GM18498 (cell line): ENCODE data around the gene GSTA5.
"Not testable (repeated sequence)": the region's sequence is repeated elsewhere in the genome, so short reads cannot be mapped to it uniquely, and the experiment has no call there.

Experiments used
- ATAC-seq: cut with Tn5 transposase; IDR thresholded peaks from one replicate; pipeline ENCODE4 v1.9.1; 2021; ENCODE audit warnings: mild to moderate bottlenecking, moderate library complexity; ENCODE audit not compliant: unreplicated experiment

The GSTA5 gene

DNA sequence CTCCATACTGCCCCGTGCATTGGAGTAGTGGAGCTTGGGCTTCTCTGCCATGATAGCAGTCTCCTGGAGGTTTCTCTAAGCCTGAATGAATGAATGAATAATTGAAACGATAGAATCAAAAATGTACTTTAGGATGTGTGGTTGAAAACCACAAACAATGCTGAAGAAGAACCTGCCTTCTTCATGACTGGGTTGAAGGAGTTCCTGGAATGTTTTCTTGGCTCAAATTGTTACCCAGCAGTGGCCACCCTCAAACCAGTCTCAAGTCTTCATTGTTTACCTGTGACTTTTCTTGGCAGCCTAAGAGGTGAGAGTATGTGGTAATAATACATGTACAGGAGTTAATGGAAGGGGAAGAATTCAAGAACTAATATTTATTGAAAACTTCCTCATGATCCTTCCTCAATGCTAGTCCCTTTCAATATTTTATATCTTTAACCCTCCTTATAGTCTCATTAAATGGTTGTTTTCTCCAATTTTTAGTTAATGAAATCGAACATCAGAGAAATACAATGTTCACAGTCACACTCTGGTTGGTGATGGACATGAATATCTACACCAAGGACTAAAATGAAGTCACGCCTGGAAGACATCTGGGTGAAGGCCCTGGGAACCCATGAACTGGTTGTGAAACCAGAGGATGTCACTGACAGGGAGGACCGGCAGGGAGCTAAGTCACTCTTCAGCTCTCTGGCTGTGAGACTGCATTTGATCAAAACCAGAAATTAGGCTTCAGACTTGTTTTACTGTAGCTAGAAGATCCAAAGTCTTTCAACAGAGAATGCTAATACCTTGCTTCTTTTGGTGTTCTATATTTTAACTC, at the start of gene GSTA5:
Gene GSTA5, minus strand, starts transcription at position 51 of the 823 bp plus-strand sequence.
- ATAC-seq = no peak

DNA sequence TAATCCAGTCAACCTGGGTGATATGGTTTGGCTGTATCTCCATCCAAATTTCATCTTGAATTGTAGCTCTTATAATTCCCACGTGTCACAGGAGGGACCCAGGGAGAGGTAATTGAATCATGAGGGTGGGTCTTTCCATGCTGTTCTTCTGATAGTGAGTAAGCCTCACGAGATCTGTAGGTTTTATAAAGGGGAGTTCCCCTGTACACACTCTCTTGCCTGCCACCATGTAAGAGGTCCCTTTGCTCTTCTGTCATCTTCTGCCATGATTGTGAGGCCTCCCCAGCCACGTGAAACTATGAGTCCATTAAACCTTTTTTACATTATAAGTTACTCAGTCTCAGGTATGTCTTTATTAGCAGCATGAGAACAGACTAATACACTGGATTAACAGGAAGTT, 49.4 kb upstream of the GSTA5 start:
- no peak for ATAC-seq

DNA sequence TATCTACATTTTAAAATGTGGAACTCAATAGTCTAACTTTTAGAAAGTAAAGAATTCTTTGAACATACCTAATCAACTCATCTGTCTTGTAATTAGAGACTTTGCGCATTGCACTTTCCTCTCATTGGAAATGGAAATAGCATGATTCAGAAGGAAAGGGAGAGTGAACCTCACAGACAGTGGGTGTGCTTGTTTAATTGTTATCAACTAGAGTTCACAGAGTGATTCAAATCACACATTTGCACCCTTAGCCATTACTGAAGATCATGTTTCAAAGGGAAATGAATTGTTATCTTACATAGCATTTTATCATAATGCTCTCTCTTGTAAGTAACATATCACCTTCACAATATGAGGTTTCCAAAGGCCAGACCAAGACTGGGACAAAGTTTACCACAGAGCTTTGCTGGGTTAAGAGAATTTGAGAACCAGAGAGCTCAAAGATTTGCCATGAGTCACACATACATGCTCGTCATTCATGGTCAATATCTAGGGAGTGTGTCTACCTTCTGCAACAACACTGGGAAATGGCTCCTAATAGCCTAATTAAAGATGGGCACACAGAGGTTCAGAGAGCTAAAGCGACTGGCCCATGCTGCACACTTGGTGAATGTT, 47.4 kb upstream of the GSTA5 start:
- ATAC-seq = no peak

DNA sequence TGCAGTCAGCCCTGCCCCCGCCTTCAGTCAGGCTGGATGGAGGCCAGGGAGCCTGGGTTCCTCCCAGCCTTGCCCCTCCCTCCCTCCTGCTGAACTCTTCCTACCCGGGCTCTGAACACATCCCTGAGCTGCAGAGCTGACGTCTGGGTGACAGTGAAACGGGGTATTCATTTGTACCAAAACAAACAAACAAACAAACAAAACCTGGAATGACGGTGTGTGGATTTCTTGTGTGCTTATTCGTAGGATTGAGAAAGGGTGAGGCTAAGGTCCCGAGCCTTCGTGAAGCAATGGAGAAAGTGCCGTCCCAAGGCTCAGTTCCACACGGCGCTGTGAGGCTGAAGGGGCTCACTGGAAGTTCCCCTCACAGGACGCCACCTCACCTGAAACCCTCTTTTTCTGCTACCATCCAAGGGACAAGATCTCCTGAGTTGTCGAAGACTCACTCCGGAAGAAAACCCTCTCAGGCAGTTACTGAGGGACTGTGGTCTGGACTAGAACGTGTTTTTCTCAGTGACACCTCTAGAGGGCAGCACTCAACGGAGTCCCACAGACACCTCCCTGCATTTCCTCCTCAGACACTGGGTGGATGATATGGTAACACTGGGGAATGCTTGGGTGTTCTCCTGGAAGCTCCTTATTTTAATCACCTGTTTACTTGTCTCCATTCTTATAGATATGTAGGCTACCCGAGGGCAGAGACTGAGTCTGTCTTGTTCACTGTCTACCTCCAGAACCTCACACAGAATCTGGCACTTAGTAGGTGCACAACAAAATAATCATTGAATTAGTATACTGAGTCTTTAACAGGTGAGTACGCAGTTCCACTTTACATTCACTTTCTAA, 41.6 kb upstream of the GSTA5 start:
- peak; percentile 99 for ATAC-seq

DNA sequence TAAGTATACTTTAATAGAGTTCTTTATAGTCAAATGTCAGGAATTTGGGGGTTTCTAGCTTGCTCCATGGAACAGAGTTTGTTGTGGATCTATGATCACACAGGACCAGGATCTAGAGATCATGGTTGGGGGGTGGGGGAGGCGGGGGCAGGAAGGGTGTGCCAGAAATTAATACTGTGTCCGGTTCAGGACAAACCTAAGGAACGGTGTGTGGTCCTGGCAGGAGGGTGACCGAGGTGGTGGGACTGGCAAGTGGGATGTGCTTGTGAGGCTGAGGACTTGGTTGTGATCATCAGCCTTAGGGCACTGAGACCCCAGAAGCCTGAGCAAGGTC, 41.0 kb upstream of the GSTA5 start:
- ATAC-seq = no peak

DNA sequence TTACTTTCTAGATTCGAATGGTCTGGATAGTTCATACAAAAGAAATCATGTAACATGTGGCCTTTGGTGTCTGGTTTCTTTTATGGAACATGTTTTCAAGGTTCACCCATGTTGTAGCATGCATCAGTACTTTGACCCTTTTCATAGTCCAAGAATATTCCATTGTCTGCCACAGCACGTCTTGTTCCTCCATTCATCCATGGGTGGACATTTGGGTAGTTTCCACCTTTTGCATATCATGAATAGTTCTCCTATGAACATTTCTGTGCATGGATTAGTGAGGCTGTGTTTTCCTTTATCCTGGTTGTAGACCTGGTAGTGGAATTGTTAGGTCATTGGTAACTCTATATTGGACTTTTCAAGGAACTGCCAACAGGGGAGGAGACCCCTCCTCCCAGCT, 37.2 kb upstream of the GSTA5 start:
- no peak for ATAC-seq

DNA sequence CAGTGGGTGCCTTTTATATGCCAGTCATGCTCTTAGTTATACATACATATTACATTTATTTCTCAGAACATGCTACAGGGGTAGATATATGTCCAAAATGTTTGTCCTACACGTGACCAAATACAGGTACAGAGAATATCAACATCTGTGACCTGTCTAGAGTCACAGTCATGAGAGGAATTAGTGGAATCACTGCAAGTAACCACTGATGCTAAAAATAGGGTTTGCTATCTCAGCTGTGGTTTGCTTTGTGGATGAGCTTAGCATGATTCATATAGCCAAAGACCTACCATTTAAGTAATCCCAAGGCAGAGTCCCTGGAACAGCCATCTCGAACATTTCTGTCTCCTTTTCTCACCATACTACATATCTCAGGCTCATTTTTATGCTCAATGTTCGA, 36.6 kb upstream of the GSTA5 start:
- no peak for ATAC-seq

DNA sequence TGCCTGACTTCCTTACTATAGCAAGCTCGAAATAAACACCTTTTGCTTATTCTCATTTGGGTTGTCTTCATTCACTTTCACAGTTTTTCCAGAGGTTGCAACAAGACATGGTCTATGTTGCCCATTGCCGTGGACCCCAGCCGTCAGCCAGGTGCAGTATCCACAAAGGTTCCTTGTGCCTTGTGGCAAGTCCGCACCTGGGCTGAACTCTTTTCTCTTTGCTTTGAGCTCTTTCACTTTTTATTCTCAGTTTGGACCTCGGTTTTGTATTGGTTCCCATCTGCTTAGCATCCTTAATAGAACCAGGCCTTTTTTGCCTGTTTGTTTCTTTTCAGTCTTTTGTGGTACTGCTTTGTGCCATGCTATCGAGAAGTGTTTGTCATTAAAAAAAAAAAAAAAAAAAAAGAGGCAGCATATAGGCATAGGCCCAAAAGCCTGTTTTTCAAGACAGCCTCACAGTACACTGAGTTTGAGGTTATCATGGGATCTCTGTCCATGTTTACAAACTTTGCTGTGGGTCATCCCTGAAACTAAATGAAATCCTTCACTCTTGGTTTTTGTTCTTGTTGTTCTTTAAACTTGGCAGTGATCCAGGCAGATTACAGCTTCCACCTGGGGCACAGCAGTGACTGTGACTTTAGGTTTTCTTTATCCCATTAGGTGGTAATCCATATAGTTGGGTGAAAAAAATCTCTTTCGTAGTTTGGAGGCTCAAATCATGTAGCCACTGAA, 35.6 kb upstream of the GSTA5 start:
- ATAC-seq = no peak

DNA sequence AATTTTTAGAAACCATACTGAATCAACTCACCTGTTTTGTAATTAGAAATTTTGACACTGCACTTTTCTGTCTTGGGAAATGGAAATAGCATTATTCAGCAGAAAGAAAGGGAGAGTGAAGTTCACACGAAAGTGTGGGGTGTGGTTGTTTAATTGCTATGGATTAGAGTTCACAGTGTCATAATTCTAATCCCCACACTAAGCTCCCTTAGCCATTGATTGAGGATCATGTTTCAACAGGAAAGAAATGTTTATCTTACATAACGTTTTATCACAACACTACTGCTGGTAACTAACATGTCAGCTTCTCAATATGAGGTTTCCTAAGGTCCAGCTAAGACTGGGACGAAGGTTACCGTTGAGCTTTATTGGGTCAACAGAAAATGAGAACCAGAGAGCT, 31.4 kb upstream of the GSTA5 start:
- ATAC-seq = no peak

DNA sequence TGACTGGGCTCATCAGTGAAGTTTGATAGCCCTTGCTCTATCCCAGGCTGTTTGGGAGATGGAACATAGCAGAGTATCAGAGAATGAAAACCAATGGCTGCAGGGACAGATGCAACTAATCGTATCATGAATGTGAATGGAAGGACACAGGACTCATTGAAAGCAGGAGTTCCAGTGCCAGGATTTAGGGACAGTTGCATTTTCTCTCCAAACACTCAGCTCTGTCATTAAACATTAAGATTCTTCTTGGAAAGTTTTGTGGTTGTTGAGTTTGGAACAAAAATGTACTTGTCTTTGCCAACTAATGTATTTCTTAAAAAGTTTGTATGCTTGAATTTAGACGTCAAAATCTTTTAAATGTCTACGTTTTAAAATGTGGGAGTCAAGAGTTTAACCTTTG, 31.0 kb upstream of the GSTA5 start:
- no peak for ATAC-seq

DNA sequence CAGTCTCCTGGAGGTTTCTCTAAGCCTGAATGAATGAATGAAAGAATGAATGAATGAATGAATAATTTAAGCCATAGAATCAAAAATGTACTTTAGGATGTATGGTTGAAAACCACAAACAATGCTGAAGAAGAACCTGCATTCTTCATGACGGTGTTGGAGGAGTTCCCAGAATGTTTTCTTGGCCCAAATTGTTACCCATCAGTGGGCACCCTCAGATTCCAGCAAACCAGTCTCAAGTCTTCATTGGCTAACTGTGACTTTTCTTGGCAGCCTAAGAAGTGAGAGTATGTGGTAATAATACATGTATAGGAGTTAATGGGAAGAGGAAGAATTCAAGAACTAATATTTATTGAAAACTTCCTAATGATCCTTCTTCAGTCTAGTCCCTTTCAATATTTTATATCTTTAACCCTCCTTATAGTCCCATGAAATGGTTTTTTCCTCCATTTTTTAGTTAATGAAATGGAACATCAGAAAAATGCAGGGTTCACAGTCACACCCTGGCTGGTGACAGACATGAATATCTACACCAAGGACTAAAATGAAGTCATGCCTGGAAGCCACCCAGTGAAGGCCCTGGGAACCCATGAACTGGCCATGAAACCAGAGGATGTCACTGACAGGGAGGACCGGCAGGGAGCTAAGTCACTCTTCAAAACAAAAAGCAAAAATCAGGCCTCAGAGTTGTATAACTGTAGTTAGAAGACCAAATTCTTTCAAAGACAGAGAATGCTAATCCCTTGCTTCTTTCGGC, 29.9 kb upstream of the GSTA5 start:
- ATAC-seq = not testable (repeated sequence)

DNA sequence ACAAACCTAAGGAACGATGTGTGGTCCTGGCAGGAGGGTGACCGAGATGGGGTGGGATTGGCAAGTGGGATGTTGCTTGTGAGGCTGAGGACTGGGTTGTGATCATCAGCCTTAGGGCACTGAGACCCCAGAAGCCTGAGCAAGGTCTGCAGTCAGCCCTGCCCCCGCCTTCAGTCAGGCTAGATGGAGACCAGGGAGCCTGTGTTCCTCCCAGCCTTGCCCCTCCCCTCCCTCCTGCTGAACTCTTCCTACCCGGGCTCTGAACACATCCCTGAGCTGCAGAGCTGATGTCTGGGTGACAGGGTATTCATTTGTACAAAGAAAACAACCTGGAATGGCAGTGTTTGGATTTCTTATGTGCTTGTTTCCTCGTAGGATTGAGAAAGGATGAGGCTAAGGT, 28.3 kb upstream of the GSTA5 start:
- ATAC-seq = not testable (repeated sequence)

DNA sequence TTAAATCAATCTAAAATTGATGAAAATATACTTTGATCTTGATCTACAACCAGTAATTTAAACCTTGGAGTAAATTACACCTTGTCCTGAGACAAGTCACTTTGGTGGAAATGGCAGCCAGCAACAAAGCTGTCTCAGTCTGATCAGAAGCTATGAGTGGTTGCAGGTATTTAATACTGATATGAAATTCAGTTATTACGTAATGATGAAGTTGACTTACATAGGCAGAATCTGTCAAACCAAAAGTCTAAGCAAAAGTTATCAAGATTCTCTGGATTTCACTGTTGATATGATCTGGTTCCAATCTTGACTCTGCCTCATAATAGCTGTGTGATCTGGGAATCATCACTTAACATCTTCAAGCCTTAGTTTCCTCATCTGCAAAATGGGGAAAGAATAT, 27.6 kb upstream of the GSTA5 start:
- ATAC-seq = no peak

DNA sequence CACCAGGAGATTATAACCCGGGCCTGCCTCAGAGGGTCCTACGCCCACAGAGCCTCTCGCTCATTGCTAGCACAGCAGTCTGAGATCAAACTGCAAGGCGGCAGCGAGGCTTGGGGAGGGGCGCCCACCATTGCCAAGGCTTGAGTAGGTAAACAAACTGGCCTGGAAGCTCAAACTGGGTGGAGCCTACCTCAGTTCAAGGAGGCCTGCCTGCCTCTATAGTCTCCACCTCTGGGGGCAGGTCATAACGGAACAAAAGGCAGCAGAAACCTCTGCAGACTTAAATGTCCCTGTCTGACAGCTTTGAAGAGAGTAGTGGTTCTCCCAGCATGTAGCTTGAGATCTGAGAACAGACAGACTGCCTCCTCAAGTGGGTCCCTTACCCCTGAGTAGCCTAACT, 20.5 kb upstream of the GSTA5 start:
- ATAC-seq = not testable (repeated sequence)

DNA sequence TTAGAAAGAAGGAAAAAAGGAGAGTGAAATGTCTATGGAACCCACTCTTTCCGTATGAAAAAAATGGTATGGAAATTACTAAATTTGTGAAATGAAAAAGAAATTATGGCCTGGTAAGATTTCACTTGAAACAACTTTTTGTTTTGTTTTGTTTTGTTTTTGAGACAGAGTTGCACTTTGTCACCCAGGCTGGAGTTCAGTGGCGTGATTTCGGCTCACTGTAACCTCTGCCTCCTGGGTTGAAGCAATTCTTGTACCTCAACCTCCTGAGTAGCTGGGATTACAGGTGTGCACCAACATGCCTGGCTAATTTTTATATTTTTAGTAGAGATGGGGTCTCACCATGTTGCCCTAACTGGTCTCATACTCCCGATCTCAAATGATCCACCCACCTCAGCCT, 17.8 kb upstream of the GSTA5 start:
- ATAC-seq = no peak

DNA sequence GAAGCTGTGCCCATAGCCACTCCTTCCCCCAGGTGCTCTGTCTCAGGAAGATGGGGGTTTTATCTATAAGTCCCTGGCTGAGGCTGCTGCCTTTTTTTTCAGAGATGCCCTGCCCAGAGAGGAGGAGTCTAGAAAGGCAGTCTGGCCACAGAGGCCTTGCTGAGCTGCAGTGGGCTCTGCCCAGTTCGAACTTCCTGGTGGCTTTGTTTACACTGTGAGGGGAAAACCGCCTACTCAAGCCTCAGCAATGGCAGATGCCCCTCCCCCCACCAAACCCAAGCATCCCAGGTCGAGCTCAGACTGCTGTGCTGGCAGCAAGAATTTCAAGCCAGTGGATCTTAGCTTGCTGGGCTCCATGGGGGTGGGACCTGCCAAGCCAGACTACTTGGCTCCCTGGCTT, 15.5 kb upstream of the GSTA5 start:
- not testable (repeated sequence) for ATAC-seq

DNA sequence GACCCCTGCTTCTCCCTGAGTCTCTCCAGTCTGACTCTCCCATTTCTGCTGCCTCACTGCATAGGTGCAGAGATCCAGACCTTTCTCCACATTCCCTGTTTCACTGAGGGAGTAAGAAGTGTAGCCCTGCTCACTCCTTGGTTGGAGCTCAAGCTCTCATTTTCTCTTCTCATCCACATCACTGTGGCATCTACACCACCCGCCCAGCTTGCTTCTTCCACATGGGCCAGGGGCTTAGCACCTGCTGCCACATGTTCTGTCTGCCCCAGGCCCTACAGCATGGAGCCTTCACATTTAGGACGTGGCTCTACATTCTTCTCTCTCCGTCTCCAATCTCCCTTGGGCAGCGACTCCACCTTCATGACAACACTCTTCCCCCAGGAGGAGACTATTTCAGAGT, 8.5 kb upstream of the GSTA5 start:
- ATAC-seq = no peak

DNA sequence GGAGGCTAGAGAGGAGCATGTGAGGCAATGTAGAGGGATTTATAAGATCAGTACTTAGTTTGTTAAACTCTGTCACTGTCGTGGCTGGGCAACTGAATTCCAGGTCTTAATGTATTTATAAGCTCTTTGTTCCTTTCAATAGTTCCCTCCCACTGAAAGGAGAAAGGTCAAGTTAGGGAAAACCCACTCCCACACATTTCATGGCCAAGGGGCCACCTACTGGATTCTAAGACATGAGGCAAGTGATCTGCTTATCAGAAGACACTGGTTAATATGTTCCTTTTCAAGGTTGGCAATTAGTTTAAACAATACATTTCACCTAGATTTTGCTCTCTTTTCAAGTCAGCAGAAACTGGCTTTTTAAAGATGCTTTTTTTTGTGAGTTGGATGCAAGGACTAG, 5.4 kb upstream of the GSTA5 start:
- ATAC-seq = no peak

DNA sequence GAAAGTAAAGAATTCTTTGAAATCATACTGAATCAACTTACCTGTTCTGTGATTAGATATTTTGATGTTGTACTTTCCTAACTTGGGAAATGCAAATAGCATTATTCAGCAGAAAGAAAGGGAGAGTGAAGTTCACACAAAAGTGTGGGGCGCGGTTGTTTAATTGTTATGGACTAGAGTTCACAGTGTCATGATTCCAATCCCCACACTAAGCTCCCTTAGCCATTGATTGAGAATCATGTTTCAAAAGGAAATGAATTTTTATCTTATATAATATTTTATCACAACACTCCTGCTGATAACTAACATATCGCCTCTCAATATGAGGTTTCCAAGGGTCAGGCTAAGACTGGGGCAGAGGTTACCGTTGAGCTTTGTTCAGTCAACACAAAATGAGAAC, 3.0 kb upstream of the GSTA5 start:
- ATAC-seq = no peak
